Activated T-cell treated with anti-CD3 and anti-CD28 coated beads, Interleukin-2, amount 50 U/mL, for 1 hour (primary cell): Measurements from ENCODE around the gene ARHGEF12.
A peak's percentile ranks its signal among the peaks of the same experiment; 100 is the strongest.
"Not testable (repeated sequence)": the region's sequence is repeated elsewhere in the genome, so short reads cannot be mapped to it uniquely, and the experiment has no call there.

Source experiments
- DNase-seq: peaks from one replicate; pipeline ENCODE4 v3.0.0-alpha.2; 2020

Gene ARHGEF12

GRCh38 chr11:120501976-120502755 lies 166.0 kb downstream of the ARHGEF12 start:
- no peak for DNase-seq

- DNase-seq, result not testable (repeated sequence)
These were observed 167.3 kb downstream of the ARHGEF12 start for GRCh38 chr11:120503529-120503928.

DNA sequence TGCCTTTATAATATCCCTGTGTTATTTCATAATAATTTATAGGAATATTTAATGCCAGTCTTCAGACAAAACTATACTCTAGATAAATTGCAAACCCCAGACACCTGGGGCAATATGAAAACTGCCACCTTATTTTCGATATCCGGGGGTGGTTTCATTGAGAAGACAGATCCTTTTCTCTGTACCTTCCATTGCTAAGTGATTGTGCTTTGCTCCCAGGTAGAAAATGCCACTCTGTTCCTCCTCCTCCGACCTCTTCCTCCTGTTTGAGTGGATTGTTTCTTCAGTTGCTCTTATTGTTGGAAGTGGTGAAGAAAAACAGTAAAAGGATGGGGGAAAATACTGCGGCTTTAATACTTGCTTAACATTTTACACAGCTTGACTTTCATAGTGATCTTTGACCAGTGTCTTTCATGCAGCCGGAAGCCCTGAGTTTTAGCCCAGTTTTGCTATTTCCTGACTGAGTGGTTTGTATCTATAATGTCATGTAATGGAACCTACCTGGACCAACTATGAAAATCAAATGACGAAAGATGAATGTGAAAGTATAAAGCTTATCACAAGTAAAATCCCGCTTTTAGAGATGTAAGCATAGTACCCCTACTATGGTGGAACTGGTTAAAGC lies 169.7 kb downstream of the ARHGEF12 start:
- no peak for DNase-seq

GRCh38 chr11:120509346-120510053 lies 173.3 kb downstream of the ARHGEF12 start:
- DNase-seq, result no peak

- DNase-seq, result no peak
These were observed 174.3 kb downstream of the ARHGEF12 start for GRCh38 chr11:120510406-120511115.

- peak; percentile 75 for DNase-seq
These were observed 175.1 kb downstream of the ARHGEF12 start, which contains the start of gene GRIK4 for GRCh38 chr11:120511116-120511819. GRIK4 (plus strand) TSS chr11:120511748; CDS start chr11:120660319, 148,571 bp downstream.

DNA sequence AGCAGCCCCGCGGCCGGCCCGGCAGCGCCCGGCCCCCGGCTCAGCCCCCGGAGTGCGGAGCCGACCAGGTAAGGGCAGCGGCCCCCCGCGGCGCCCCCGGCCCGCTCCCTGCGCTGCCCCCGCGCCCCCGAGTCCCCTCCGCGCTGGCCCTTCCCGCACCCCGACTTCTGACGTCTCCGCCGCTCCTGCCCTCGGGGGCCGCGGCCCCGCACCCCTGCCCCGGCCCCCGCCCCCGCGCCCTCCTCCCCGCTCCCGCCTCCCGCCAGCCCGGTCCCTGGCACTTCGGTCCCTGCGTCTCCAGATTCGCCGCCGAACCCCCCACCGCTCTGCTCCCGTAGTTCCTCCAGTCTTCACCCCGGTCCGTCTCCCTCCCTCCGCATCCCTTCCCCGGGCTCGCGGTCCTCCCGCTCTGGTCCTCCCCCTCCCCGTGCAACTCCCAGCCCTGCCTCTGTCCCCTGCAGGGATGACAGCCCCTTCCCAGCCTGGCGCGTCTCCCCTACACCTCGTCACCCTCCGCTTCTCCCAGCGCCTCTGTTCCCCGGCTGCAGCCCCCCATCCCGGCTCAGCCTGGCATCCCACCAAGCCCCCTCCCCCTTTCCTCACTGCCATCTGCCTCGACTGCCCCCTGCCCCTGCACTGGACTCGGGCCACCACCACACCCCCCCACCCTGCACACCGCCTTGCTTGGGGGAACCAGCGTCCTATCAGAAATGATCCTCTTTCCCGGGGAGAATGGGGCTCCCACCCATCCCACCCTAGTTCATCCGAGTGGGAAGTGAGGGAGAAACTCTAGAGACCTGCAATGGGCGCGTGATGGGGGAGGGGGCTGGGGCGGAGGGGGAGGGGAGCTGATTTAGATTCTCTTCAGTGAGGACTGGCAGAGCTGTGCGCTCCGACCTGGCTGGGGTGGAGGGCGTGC lies 175.9 kb downstream of the ARHGEF12 start:
- DNase-seq, result no peak

DNA sequence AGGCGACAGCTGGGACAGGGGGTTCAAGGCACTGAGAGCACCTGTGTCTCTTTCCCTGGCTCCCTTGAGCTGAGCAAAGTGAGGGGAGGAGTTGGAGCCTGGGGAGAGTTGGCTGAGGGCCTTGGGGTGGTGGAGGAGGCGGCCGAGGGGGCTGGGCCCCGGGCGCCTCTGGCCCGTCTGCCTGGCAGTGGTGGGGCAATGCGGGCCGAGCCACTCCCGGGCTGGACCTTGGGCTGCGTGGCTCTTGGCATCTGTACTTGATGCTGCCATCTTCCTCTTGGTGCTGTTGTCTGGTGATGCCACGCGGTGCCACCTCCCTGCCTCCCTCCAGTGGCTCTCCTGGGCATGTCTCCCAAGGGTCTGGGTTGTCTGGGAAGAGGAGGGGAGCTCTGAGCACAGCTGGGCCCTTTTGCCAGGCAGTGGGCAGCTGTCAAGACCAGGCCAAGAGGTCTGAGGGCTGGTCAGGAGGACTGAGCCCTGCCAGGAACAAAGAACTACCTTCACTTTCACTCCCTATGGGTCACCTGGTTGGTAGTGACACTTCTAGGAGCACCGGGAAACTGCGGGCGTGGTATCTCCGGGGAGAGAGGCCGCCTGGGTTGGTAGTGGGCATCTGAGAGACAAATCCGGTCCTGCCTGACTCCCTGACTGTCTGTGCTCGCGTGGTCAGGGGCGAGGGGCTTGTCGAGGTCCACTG lies 176.7 kb downstream of the ARHGEF12 start:
- no peak for DNase-seq

DNA sequence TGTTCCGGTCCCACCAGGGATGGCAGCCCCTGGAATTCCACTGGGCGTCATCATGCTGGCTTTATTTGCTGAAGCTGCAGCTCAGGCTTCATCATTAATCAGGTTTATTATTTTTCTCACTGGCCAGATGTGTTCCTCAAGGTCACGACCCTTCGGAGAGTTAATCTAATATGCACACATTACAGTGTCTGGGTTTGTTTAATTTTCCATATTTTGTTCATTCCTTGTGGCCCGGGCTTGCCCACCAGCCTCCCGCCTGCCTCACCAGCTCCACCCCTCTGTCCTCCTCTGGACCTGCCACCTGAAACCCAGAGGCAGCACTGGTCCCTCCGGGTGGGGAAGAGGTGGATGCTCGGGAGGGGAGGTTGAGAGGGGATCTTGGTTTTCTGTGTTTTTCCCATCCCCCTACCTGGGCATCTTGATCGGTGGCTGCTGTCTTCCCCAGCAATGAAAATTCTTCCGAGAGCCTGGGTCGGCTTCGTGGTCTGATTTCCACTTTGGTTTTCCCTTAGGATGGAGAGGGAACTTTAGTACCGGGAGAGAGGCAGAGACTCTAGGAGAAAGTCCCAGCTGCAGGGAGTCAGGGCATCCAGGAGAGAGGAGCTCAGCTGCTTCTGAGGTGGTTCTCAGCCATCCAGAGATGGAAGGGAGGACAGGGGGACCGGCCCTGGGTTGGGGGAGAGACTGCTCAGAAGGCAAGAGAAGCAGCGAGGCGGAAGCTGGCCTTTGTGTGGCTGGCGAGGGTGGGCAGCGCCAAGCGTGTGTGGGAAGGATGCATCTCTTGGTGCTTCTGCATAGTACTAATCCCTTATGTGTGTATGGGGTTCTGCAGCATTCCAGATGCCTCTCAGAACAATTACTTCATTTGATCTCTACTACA lies 177.5 kb downstream of the ARHGEF12 start:
- DNase-seq, result no peak

DNA sequence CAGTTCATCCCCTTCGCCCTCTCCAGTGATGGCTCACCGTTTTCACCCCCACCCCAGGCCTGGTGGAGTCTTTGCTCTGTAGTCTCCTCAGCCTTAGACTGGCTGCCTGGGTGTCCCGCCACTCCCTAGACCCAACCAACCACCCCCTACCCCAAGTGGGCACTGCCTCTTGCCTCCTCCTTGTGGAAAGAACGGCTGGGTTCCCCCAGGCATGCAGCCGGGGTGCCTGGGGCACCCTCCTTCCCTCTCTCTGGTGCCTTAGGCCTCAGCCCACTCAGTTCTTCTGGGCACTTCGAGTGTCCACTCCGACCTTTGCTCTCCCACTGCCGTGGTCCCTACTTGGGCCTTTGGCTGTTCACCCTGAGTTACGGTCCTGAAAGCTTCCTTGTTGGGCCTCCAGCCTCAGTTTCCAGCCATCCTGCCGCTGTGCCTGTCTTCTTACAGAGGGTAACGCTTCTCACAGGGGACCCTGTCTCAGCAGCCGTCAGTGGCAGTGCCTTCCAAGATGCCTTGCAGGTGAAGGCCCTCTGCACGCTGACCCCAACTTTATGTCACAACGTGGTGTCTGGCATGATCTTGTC lies 178.4 kb downstream of the ARHGEF12 start:
- no peak for DNase-seq

- DNase-seq, result no peak
These were observed 179.0 kb downstream of the ARHGEF12 start for GRCh38 chr11:120515186-120515723.

GRCh38 chr11:120516461-120517389 lies 180.5 kb downstream of the ARHGEF12 start:
- DNase-seq, result no peak

- DNase-seq, result no peak
These were observed 181.2 kb downstream of the ARHGEF12 start for GRCh38 chr11:120517390-120517761.

DNA sequence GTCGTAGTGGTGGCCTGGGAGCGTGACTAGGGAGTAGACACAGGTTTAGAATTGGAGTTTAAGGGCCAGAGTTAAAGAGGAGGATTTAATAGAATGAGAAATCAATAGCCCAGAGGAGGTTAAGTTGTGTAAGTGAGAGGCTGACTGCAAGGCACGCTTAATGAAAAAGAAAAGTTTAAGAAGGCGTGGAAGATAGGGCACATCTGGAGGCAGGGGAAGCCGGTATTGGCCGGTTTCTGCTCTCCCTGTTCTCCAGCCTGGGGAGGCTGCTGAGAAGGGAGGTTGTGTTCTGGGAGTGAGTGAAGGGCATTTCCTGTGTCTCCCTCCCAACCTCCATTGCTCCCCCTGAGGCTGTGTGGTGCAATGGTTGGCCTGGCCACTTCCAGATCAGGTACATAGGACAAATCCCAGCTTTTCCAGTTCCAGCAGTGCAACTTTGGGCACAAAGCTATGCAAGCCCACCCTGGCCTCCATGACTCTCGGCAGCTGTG lies 181.6 kb downstream of the ARHGEF12 start:
- no peak for DNase-seq

- no peak for DNase-seq
These were observed 182.1 kb downstream of the ARHGEF12 start for GRCh38 chr11:120518356-120518755.

DNA sequence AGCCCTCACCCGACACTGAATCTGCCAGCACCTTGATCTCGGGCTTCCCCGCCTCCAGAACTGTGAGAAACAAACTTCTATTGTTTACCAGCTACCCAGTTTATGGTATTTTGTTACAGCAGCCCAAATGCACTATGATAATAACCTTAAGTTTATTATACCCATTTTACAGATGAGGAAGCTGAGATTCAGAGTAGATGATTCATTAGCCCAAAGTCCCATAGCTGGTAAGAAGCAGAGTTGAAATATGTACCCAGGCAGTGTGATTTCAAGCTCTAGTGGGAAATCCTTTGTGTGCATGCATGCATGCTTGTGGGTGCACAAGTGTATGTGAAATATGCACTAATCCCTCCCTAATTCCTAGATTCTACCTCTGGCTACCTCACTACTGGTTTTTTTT lies 183.3 kb downstream of the ARHGEF12 start:
- DNase-seq, result no peak

- no peak for DNase-seq
These were observed 184.0 kb downstream of the ARHGEF12 start for GRCh38 chr11:120520091-120520822.
